ENCODE results near the gene FGD4. TPM values are rescaled to one million over a fixed set of nuclear protein-coding genes. Genes with fewer than 3 reads are reported as not detected.

Gene FGD4
- polyA plus RNA-seq, 1 donor, result 18.8 TPM

DNA sequence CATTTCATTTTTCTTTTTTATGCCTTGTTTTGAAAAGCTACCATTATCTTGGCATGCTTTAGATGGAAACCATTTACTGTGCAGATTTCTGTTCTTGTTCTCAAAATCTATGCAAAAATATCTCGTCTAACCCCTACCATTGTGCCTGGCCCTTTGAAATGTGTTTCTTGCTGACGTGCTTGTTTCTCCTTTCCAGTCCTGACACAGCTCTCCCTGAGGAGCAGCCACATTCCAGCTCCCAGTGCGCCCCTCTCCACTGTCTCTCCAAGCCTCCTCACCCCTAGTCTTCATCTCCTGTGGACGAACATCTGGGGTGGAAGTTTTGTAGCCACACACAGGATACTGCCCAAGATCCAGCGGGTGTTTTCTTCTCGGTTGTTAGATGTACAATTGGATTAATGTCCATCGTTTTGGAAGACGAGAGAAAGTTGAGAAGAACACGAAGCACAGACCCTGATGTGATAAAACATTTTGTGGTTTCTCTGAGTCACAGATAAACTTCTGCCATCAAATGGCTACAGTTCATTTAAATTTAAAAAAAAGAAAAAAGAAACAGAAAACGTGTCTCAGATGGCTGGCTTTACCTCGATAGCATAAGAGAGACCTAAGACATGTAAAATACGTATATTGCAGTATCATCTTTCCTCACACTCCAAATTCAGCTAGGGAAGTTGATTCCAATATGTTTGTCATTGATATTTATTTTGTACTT, 21.9 kb upstream of the FGD4 start:
- 95% methylated on average over 8 of the region's 12 CpGs for WGBS (ENCODE audit: insufficient coverage, low lambda C conversion rate)
- Histone ChIP-seq H3K27me3 (ENCODE audit: control insufficient read depth, insufficient read depth, low read length) (no peaks in the 10 kb centered on the region), H3K4me3 (ENCODE audit: low read length) (no peak overlapping the region), H3K27ac (ENCODE audit: low read length) (no peak overlapping the region), H3K36me3 (ENCODE audit: control insufficient read depth, insufficient read depth, low read length) (no peaks in the 10 kb centered on the region), H3K9me3 (ENCODE audit: control insufficient read depth, low read depth, low read length) (no peaks in the 10 kb centered on the region), H3K4me1 (ENCODE audit: control insufficient read depth, insufficient read depth, low read length) (no peaks in the 10 kb centered on the region)
- DNase-seq, result no peak

- H3K4me3 ChIP-seq (ENCODE audit: low read length), result no peak overlapping the region
- H3K36me3 ChIP-seq (ENCODE audit: control insufficient read depth, insufficient read depth, low read length), result no peaks in the 10 kb centered on the region
- WGBS (ENCODE audit: insufficient coverage, low lambda C conversion rate), result 100% methylated on average over 2 of the region's 10 CpGs
- no peak for DNase-seq
- no peaks in the 10 kb centered on the region for H3K4me1 ChIP-seq (ENCODE audit: control insufficient read depth, insufficient read depth, low read length)
- no peaks in the 10 kb centered on the region for H3K27me3 ChIP-seq (ENCODE audit: control insufficient read depth, insufficient read depth, low read length)
- H3K27ac ChIP-seq (ENCODE audit: low read length), result no peak overlapping the region
- H3K9me3 ChIP-seq (ENCODE audit: control insufficient read depth, low read depth, low read length), result no peaks in the 10 kb centered on the region
Measured at GRCh38 chr12:32379213-32379612, 20.1 kb upstream of the FGD4 start.

GRCh38 chr12:32379667-32380066, 19.7 kb upstream of the FGD4 start:
- H3K27me3 ChIP-seq (ENCODE audit: control insufficient read depth, insufficient read depth, low read length), result no peaks in the 10 kb centered on the region
- 93% methylated on average over 2 of the region's 8 CpGs for WGBS (ENCODE audit: insufficient coverage, low lambda C conversion rate)
- DNase-seq, result no peak
- H3K9me3 ChIP-seq (ENCODE audit: control insufficient read depth, low read depth, low read length), result no peaks in the 10 kb centered on the region
- no peak overlapping the region for H3K27ac ChIP-seq (ENCODE audit: low read length)
- no peaks in the 10 kb centered on the region for H3K36me3 ChIP-seq (ENCODE audit: control insufficient read depth, insufficient read depth, low read length)
- H3K4me3 ChIP-seq (ENCODE audit: low read length), result no peak overlapping the region
- H3K4me1 ChIP-seq (ENCODE audit: control insufficient read depth, insufficient read depth, low read length), result no peaks in the 10 kb centered on the region

DNA sequence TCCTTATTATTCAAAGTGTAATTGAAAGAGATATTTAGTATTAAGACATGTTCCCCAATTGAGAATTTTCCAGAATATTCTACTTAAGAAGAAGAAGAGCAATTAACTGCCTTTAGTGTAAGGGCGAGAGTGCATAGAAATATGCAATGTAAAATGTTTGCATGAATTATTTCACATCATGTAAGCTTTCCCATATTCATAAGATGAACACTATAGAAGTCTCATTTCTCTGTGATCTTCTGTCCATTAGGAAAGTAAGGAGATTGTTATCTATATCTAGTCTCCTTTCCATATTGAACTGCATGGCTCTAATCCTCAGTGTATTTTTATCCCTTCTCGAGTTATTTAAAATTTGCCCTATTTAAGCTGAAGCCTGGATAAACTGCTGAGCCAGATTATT, 17.1 kb upstream of the FGD4 start:
- no peak for DNase-seq
- H3K4me1 ChIP-seq (ENCODE audit: control insufficient read depth, insufficient read depth, low read length), result no peaks in the 10 kb centered on the region
- 100% methylated on average over 1 of the region's 2 CpGs for whole genome bisulfite sequencing (ENCODE audit: insufficient coverage, low lambda C conversion rate)
- no peak overlapping the region for H3K4me3 ChIP-seq (ENCODE audit: low read length)
- no peak overlapping the region for H3K27ac ChIP-seq (ENCODE audit: low read length)
- no peaks in the 10 kb centered on the region for H3K27me3 ChIP-seq (ENCODE audit: control insufficient read depth, insufficient read depth, low read length)
- no peaks in the 10 kb centered on the region for H3K36me3 ChIP-seq (ENCODE audit: control insufficient read depth, insufficient read depth, low read length)
- no peaks in the 10 kb centered on the region for H3K9me3 ChIP-seq (ENCODE audit: control insufficient read depth, low read depth, low read length)

DNA sequence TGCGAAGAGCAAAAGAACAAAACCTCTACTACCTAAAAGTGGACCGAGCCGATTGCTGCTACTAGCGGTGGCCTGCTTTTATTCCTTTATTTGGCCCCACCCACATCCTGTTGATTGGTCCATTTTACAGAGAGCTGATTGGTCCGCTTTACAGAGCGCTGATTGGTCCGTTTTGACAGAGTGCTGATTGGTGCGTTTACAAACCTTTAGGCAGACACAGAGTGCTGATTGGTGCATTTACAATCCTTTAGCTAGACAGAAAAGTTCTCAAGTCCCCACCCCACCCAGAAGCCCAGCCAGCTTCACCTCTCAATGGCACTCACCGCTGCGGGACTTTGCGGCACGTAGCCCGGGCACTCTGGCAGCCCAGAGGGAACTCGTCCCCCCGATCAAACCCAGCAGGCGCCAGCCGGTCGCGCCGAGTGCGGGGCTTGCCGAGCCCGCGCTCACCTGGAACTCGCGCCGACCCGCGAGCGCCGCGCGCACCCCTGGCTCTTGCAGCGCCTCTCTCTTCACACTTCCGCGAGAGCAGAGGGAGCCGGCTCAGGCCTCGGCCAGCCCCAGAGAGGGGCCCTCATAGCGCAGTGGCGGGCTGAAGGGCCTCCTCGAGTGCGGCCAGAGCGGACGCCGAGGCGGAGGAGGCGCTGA, 8.7 kb upstream of the FGD4 start:
- WGBS (ENCODE audit: insufficient coverage, low lambda C conversion rate), result no CpG with 5 or more reads among the region's 47 CpGs
- H3K27ac ChIP-seq (ENCODE audit: low read length), result peak overlapping the region; percentile 4
- no peaks in the 10 kb centered on the region for H3K36me3 ChIP-seq (ENCODE audit: control insufficient read depth, insufficient read depth, low read length)
- no peaks in the 10 kb centered on the region for H3K4me1 ChIP-seq (ENCODE audit: control insufficient read depth, insufficient read depth, low read length)
- peak overlapping the region; percentile 26 for H3K4me3 ChIP-seq (ENCODE audit: low read length)
- DNase-seq, result peak; percentile 52 to 75
- peaks cover 9% of the 10 kb centered on the region for H3K9me3 ChIP-seq (ENCODE audit: control insufficient read depth, low read depth, low read length)
- no peaks in the 10 kb centered on the region for H3K27me3 ChIP-seq (ENCODE audit: control insufficient read depth, insufficient read depth, low read length)

DNA sequence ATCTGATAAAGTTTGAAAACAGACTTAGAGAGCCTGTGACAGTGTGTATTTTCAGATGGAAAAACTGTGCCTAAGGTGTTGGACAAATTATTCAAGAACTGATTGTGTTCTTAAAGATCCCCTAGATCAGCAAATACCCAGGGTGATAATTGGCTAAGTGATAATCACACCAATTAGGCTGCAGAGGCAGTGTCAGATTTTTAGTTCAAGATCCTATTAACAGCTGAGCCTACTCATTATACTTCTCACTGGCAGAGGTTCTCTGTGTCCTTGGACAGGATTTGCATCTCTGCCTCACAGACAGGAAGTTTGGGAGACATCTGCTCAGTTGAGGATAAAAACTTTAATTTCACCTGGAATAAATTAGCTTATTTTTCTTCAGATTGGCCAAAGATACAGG, 4.3 kb upstream of the FGD4 start:
- Histone ChIP-seq H3K4me1 (ENCODE audit: control insufficient read depth, insufficient read depth, low read length) (peaks cover 8% of the 10 kb centered on the region), H3K27ac (ENCODE audit: low read length) (no peak overlapping the region), H3K9me3 (ENCODE audit: control insufficient read depth, low read depth, low read length) (peaks cover 5% of the 10 kb centered on the region), H3K27me3 (ENCODE audit: control insufficient read depth, insufficient read depth, low read length) (peaks cover 4% of the 10 kb centered on the region), H3K36me3 (ENCODE audit: control insufficient read depth, insufficient read depth, low read length) (no peaks in the 10 kb centered on the region), H3K4me3 (ENCODE audit: low read length) (no peak overlapping the region)
- no peak for DNase-seq

DNA sequence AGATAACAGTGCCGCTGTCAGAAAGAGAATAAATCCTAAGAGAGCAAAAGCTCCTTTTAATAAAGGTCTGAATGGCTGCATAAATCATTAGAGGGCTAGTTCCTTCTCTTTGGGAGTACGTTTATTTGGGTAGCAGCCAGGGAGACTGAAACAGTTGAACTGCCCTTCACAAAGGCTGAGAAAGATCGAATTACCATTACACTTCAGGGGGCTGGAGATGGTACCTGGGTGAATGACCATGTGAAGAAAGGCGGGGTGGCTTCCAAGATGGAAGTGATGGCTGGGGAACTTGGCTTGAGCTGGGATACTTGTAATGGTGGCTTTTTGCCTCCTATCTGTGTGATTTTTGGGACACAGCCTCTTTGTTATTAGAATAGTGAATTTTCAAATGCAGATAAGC, 1.7 kb upstream of the FGD4 start:
- Histone ChIP-seq H3K4me3 (ENCODE audit: low read length) (no peak overlapping the region), H3K9me3 (ENCODE audit: control insufficient read depth, low read depth, low read length) (no peaks in the 10 kb centered on the region), H3K27ac (ENCODE audit: low read length) (no peak overlapping the region), H3K36me3 (ENCODE audit: control insufficient read depth, insufficient read depth, low read length) (no peaks in the 10 kb centered on the region), H3K4me1 (ENCODE audit: control insufficient read depth, insufficient read depth, low read length) (peaks cover 8% of the 10 kb centered on the region), H3K27me3 (ENCODE audit: control insufficient read depth, insufficient read depth, low read length) (peaks cover 7% of the 10 kb centered on the region)
- no CpG with 5 or more reads among the region's 4 CpGs for WGBS (ENCODE audit: insufficient coverage, low lambda C conversion rate)
- DNase-seq, result no peak

DNA sequence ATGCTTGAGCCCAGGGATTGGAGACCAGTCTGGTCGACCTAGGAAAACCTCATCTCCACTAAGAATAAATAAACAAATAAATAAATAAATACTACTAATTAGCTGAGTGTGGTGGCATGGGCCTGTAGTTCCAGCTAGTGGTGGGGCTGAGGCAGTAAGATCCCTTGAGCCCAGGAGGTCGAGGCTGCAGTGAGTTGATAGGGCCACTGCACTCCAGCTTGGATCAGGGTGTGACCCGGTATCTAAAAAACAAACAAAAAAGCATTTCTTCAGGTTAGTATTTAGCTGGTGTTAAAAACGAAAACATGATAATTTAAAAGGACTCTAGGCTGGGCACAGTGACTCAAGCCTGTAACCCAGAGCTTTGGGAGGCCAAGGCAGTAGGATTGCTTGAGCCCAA, 1.2 kb upstream of the FGD4 start:
- WGBS (ENCODE audit: insufficient coverage, low lambda C conversion rate), result 71% methylated on average over 1 of the region's 4 CpGs
- Histone ChIP-seq H3K4me3 (ENCODE audit: low read length) (no peak overlapping the region), H3K36me3 (ENCODE audit: control insufficient read depth, insufficient read depth, low read length) (no peaks in the 10 kb centered on the region), H3K27me3 (ENCODE audit: control insufficient read depth, insufficient read depth, low read length) (peaks cover 7% of the 10 kb centered on the region), H3K27ac (ENCODE audit: low read length) (peak overlapping the region; percentile 97), H3K4me1 (ENCODE audit: control insufficient read depth, insufficient read depth, low read length) (peaks cover 8% of the 10 kb centered on the region), H3K9me3 (ENCODE audit: control insufficient read depth, low read depth, low read length) (no peaks in the 10 kb centered on the region)
- no peak for DNase-seq

DNA sequence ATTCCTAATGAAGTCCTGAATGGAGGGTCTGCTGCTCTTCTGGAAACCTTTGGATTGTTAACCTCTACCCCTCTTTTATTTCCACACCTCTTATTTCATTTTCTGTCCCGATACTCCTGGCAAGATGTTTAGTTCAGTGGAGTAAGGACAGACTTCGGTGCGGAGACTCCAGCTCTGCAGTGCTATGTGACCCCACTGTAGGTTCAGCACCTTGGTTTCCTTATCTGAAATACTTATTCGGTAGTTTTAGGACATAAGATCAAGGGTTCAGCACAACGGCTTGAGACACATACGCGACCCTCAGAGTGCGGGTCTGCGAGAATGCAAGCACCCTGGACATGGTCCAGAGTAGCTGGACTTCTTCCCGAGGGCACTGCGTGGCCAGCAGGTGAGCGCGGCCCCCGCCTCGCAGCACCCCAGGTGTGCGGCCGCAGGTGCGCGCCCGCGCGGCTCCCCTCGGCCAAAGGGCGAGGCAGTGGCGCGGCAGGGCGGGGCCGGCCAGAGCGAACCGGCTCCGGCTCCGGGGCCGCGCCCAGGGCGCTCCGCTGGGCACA, 465 bp upstream of the FGD4 start:
- Histone ChIP-seq H3K27me3 (ENCODE audit: control insufficient read depth, insufficient read depth, low read length) (peaks cover 7% of the 10 kb centered on the region), H3K9me3 (ENCODE audit: control insufficient read depth, low read depth, low read length) (no peaks in the 10 kb centered on the region), H3K4me1 (ENCODE audit: control insufficient read depth, insufficient read depth, low read length) (peaks cover 8% of the 10 kb centered on the region), H3K36me3 (ENCODE audit: control insufficient read depth, insufficient read depth, low read length) (no peaks in the 10 kb centered on the region), H3K4me3 (ENCODE audit: low read length) (peak overlapping the region; percentile 85), H3K27ac (ENCODE audit: low read length) (peak overlapping the region; percentile 99)
- WGBS (ENCODE audit: insufficient coverage, low lambda C conversion rate), result no CpG with 5 or more reads among the region's 36 CpGs
- DNase-seq, result no peak

DNA sequence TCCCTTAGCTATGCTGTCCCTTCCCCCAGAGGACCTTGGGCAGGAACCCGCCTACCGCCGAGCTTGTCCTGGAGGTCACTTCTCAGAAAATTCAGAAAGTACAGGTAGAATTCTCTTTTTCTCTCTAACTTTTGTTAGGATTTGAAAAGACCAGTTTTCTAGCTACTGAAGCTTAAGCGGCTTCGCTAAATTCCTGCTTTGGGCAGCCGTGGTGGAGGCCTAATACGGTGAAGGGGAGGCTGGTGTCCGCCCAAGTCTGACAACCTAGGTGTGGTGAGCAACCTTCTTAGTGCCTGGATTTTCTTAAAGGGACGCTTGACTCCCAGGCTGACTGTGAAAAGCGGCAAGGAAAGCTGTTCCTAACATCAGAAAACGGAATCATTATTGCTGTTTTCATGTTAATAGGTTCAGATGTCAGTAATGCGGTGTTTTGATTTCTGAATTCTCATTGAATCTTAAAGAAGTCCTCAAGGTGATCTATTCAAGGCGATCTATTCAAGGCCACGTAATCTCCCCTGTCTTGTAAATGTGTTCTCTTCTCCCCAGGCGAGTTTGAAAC, 835 bp downstream of the FGD4 start:
- Histone ChIP-seq H3K27ac (ENCODE audit: low read length) (peak overlapping the region; percentile 99), H3K4me1 (ENCODE audit: control insufficient read depth, insufficient read depth, low read length) (peaks cover 8% of the 10 kb centered on the region), H3K9me3 (ENCODE audit: control insufficient read depth, low read depth, low read length) (no peaks in the 10 kb centered on the region), H3K36me3 (ENCODE audit: control insufficient read depth, insufficient read depth, low read length) (no peaks in the 10 kb centered on the region), H3K27me3 (ENCODE audit: control insufficient read depth, insufficient read depth, low read length) (peaks cover 7% of the 10 kb centered on the region), H3K4me3 (ENCODE audit: low read length) (peak overlapping the region; percentile 85)
- 0% methylated on average over 3 of the region's 15 CpGs for WGBS (ENCODE audit: insufficient coverage, low lambda C conversion rate)
- DNase-seq, result peak in 1 of 2 donors; percentile 71
